ENCODE data around the gene DPP4. TPM values are rescaled to one million over a fixed set of nuclear protein-coding genes. Genes with fewer than 3 reads are reported as not detected.
A peak's percentile ranks its signal among the peaks of the same experiment; 100 is the strongest.

Gene DPP4
- total and polyA plus RNA-seq, 5 experiments from 2014 or later, result 13.3 to 49.6 (median 27.0) TPM

GRCh38 chr2:162025121-162025911 is 48.7 kb downstream of the DPP4 start:
- POLR2A ChIA-PET, result interaction anchor here (1.3 kb wide), 1 partner anchor 14 kb away, joined by 3 read pairs; no protein-coding TSS in a partner anchor
- peaks cover 25 to 52% (median 50%) of the 10 kb centered on the region in 4 donors for H3K4me1 Mint-ChIP-seq
- no peaks in the 10 kb centered on the region for H3K27me3 Mint-ChIP-seq
- no peak for ATAC-seq
- DNase-seq, result no peak
- peaks cover 4 to 26% (median 12%) of the 10 kb centered on the region in 3 donors for H3K36me3 Mint-ChIP-seq
- peak overlapping the region in 8 of 10 donors; percentile 0 to 65 (median 26) for H3K27ac Mint-ChIP-seq
- H3K9me3 Mint-ChIP-seq, result no peaks in the 10 kb centered on the region
- H3K4me3 Mint-ChIP-seq, result no peak overlapping the region

GRCh38 chr2:162022290-162022945 is 51.6 kb downstream of the DPP4 start:
- ATAC-seq, result no peak
- Mint-ChIP-seq H3K36me3 (peaks cover 4 to 47% (median 25%) of the 10 kb centered on the region in 3 donors), H3K27me3 (no peaks in the 10 kb centered on the region), H3K4me3 (peak overlapping the region in 7 of 10 donors; percentile 42 to 69 (median 53)), H3K4me1 (peaks cover 22 to 47% (median 43%) of the 10 kb centered on the region in 4 donors), H3K27ac (peak overlapping the region in 7 of 10 donors; percentile 37 to 89 (median 84)), H3K9me3 (no peaks in the 10 kb centered on the region)
- DNase-seq, result no peak
- POLR2A ChIA-PET, result interaction anchor here (0.7 to 1.3 kb wide), 4 partner anchors 10 to 51 kb away, joined by 3 to 4 read pairs (median 4); partner anchors contain the start of gene DPP4

GRCh38 chr2:162021516-162022058 is 52.4 kb downstream of the DPP4 start:
- Mint-ChIP-seq H3K27me3 (no peaks in the 10 kb centered on the region), H3K27ac (peak overlapping the region; percentile 19 to 89 (median 76)), H3K9me3 (no peaks in the 10 kb centered on the region), H3K4me1 (peaks cover 23 to 50% (median 46%) of the 10 kb centered on the region in 4 donors), H3K36me3 (peaks cover 4 to 47% (median 24%) of the 10 kb centered on the region in 3 donors), H3K4me3 (peak overlapping the region in 8 of 10 donors; percentile 42 to 69 (median 54))
- peak in 2 of 10 donors; percentile 27 to 30 for DNase-seq
- POLR2A ChIA-PET, result interaction anchor here (0.6 to 1.3 kb wide), 5 partner anchors 8 to 51 kb away, joined by 3 to 4 read pairs (median 4); no protein-coding TSS in a partner anchor
- ATAC-seq, result peak; percentile 71 to 87

GRCh38 chr2:162018530-162018929 is 55.5 kb downstream of the DPP4 start:
- no peak for ATAC-seq
- no peaks in the 10 kb centered on the region for H3K9me3 Mint-ChIP-seq
- H3K36me3 Mint-ChIP-seq, result peaks cover 2 to 40% (median 20%) of the 10 kb centered on the region in 3 donors
- H3K27ac Mint-ChIP-seq, result peak overlapping the region in 3 of 10 donors; percentile 31 to 57 (median 40)
- POLR2A ChIA-PET, result interaction anchor here (1.6 kb wide), 1 partner anchor 11 kb away, joined by 4 read pairs; no protein-coding TSS in a partner anchor
- H3K4me3 Mint-ChIP-seq, result no peak overlapping the region
- H3K27me3 Mint-ChIP-seq, result no peaks in the 10 kb centered on the region
- H3K4me1 Mint-ChIP-seq, result peaks cover 26 to 53% (median 52%) of the 10 kb centered on the region in 4 donors
- DNase-seq, result no peak

- Mint-ChIP-seq H3K27me3 (no peaks in the 10 kb centered on the region), H3K4me3 (no peak overlapping the region), H3K27ac (peak overlapping the region in 8 of 10 donors; percentile 22 to 87 (median 42)), H3K36me3 (peaks cover 0 to 37% (median 20%) of the 10 kb centered on the region in 3 donors), H3K4me1 (peaks cover 26 to 52% (median 51%) of the 10 kb centered on the region in 4 donors), H3K9me3 (no peaks in the 10 kb centered on the region)
- ATAC-seq (no peak), DNase-seq (no peak)
- POLR2A ChIA-PET, result no interaction called here
These were observed 56.8 kb downstream of the DPP4 start for GRCh38 chr2:162017233-162017632.

GRCh38 chr2:162016080-162016479 is 57.9 kb downstream of the DPP4 start:
- H3K4me3 Mint-ChIP-seq, result no peak overlapping the region
- peaks cover 23 to 52% (median 52%) of the 10 kb centered on the region in 4 donors for H3K4me1 Mint-ChIP-seq
- peaks cover 0 to 37% (median 20%) of the 10 kb centered on the region in 3 donors for H3K36me3 Mint-ChIP-seq
- POLR2A ChIA-PET, result interaction anchor here (1.1 kb wide), 1 partner anchor 45 kb away, joined by 3 read pairs; no protein-coding TSS in a partner anchor
- H3K27me3 Mint-ChIP-seq, result no peaks in the 10 kb centered on the region
- DNase-seq, result no peak
- no peaks in the 10 kb centered on the region for H3K9me3 Mint-ChIP-seq
- H3K27ac Mint-ChIP-seq, result peak overlapping the region in 9 of 10 donors; percentile 49 to 99 (median 97)
- ATAC-seq, result no peak

GRCh38 chr2:162014751-162015150 is 59.3 kb downstream of the DPP4 start:
- Mint-ChIP-seq H3K27ac (peak overlapping the region; percentile 93 to 99 (median 97)), H3K27me3 (no peaks in the 10 kb centered on the region), H3K4me1 (peaks cover 27 to 65% (median 60%) of the 10 kb centered on the region in 4 donors), H3K4me3 (peak overlapping the region in 2 of 10 donors; percentile 39 to 52), H3K9me3 (no peaks in the 10 kb centered on the region), H3K36me3 (peaks cover 0 to 29% (median 13%) of the 10 kb centered on the region in 3 donors)
- POLR2A ChIA-PET, result interaction anchor here (1.0 to 5.5 kb wide), 3 partner anchors 22 to 58 kb away, joined by 3 to 43 read pairs (median 3); partner anchors contain the start of gene DPP4
- ATAC-seq (no peak), DNase-seq (no peak)

- Mint-ChIP-seq H3K36me3 (peaks cover 0 to 21% (median 7%) of the 10 kb centered on the region in 3 donors), H3K4me3 (peak overlapping the region; percentile 16 to 84 (median 70)), H3K27ac (peak overlapping the region; percentile 93 to 99 (median 97)), H3K9me3 (no peaks in the 10 kb centered on the region), H3K27me3 (no peaks in the 10 kb centered on the region), H3K4me1 (peaks cover 30 to 71% (median 66%) of the 10 kb centered on the region in 4 donors)
- ATAC-seq, result peak in 1 of 2 donors; percentile 38
- POLR2A ChIA-PET, result interaction anchor here (1.0 to 5.5 kb wide), 4 partner anchors 8 to 59 kb away, joined by 3 to 43 read pairs (median 11); partner anchors contain the start of gene DPP4
- DNase-seq, result peak in 5 of 10 donors; percentile 23 to 59 (median 41)
These were observed 60.2 kb downstream of the DPP4 start for GRCh38 chr2:162013514-162014475.

GRCh38 chr2:162012565-162013058 is 61.4 kb downstream of the DPP4 start:
- no peaks in the 10 kb centered on the region for H3K27me3 Mint-ChIP-seq
- peak overlapping the region; percentile 93 to 99 (median 97) for H3K27ac Mint-ChIP-seq
- POLR2A ChIA-PET, result interaction anchor here (1.0 to 5.5 kb wide), 5 partner anchors 9 to 60 kb away, joined by 3 to 43 read pairs (median 9); partner anchors contain the start of gene DPP4
- ATAC-seq, result peak in 1 of 2 donors; percentile 14
- peaks cover 0 to 9% (median 0%) of the 10 kb centered on the region in 3 donors for H3K36me3 Mint-ChIP-seq
- H3K9me3 Mint-ChIP-seq, result no peaks in the 10 kb centered on the region
- peak overlapping the region in 9 of 10 donors; percentile 37 to 67 (median 62) for H3K4me3 Mint-ChIP-seq
- peak in 2 of 10 donors; percentile 20 to 25 for DNase-seq
- H3K4me1 Mint-ChIP-seq, result peaks cover 30 to 73% (median 66%) of the 10 kb centered on the region in 4 donors

GRCh38 chr2:162011706-162012564 is 62.1 kb downstream of the DPP4 start:
- POLR2A ChIA-PET, result interaction anchor here (0.7 to 5.5 kb wide), 11 partner anchors 10 to 61 kb away, joined by 3 to 43 read pairs (median 3); partner anchors contain the start of gene DPP4

More at GRCh38 chr2:162011706-162012564, 62.1 kb downstream of the DPP4 start:
- Mint-ChIP-seq H3K27me3 (no peaks in the 10 kb centered on the region), H3K9me3 (no peaks in the 10 kb centered on the region), H3K27ac (peak overlapping the region; percentile 93 to 99 (median 97)), H3K4me1 (peaks cover 29 to 69% (median 66%) of the 10 kb centered on the region in 4 donors), H3K4me3 (peak overlapping the region in 9 of 10 donors; percentile 11 to 67 (median 60)), H3K36me3 (peaks cover 0 to 6% (median 0%) of the 10 kb centered on the region in 3 donors)
- ATAC-seq (peak; percentile 92 to 94), DNase-seq (peak in 9 of 10 donors; percentile 13 to 91 (median 77))
